ENCODE measurements around the gene TFAP2B.

GRCh38 chr6:50889935-50890334 lies 71.3 kb downstream of the TFAP2B start:
- TF ChIP-seq CTCF (IDR thresholded peaks at IDR 0.05; ENCODE audit: insufficient read depth, low read depth, low read length) (no peak), EZH2 (IDR thresholded peaks at IDR 0.05; ENCODE audit: insufficient read depth, low read length) (no peak)

Measured in astrocyte (in vitro differentiated cells and primary cell).